ENCODE data around the gene CAMK1D. TPM values are rescaled to one million over a fixed set of nuclear protein-coding genes. Genes with fewer than 3 reads are reported as not detected.

CAMK1D gene
- total RNA-seq, 4 donors from 2014 or later, result 13.5 to 21.4 (median 15.7) TPM

DNA sequence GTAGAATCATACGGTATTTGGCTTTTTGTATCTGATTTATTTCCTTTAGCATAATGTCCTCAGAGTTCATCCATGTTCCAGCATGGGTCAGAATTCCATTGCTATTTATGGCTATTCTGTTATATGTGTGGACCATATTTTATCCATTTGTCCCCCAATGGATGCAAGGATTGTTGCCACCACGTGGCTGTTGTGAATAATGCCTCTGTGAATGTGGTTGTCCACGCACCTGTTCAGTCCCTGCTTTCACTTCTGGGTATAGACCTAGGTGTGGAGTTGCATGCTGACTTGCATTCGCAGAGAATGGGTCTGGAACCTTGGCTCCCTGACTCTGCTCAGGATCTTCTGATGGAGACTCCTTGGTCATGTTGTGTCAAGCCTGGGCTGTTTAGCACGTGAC is 199.9 kb downstream of the CAMK1D start:
- H3K27ac ChIP-seq, result no peak overlapping the region
- peaks cover 0 to 11% (median 0%) of the 10 kb centered on the region in 4 donors for H3K4me1 ChIP-seq
- WGBS, 2 donors (ENCODE audit: low coverage in 1 of 2), result 80 to 82% methylated on average over 3 to 5 of the region's 5 CpGs
- in situ Hi-C loops (cut with MboI; ENCODE audit: low pct_ligation_motif_present in 1 of 4, low pct_unique_long_range_greater_than_20kb in 1 of 4, low sequenced_read_pairs in 3 of 4) (no loop called here), intact Hi-C loops (cut with DNase I; ENCODE audit: low total_unique reads) (no loop called here)
- H3K9me3 ChIP-seq, result no peaks in the 10 kb centered on the region
- no peaks in the 10 kb centered on the region for H3K36me3 ChIP-seq
- TF ChIP-seq POLR2AphosphoS5 (IDR thresholded peaks at IDR 0.05), result no peak
- no peak for TF ChIP-seq POLR2A (IDR thresholded peaks at IDR 0.05)
- no peak overlapping the region for H3K4me3 ChIP-seq
- DNase-seq, result no peak
- no peaks in the 10 kb centered on the region for H3K27me3 ChIP-seq

DNA sequence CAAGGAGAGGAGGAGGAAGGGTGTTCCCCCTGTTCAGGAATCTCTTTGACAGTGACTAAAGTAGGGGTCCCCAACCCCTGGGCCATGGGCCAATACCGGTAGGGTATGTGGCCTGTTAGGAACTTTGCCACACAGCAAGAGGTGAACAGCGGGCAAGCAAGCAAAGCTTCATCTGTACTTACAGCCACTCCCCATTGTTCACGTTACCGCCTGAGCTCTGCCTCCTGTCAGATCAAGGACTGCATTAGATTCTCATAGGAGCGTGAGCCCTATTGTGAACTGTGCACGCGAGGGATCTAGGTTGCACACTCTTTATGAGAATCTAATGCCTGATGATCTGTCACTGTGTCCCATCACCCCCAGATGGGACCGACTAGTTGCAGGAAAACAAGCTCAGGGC is 201.6 kb downstream of the CAMK1D start:
- no peaks in the 10 kb centered on the region for H3K36me3 ChIP-seq
- peaks cover 0 to 11% (median 0%) of the 10 kb centered on the region in 4 donors for H3K4me1 ChIP-seq
- no peaks in the 10 kb centered on the region for H3K27me3 ChIP-seq
- no peak overlapping the region for H3K4me3 ChIP-seq
- WGBS, 2 donors (ENCODE audit: low coverage in 1 of 2), result 97% methylated on average over 8 of the region's 8 CpGs; no CpG with 5 or more reads in 1 of the 2 donors
- TF ChIP-seq POLR2AphosphoS5 (IDR thresholded peaks at IDR 0.05) (no peak), EP300 (IDR thresholded peaks at IDR 0.05; ENCODE audit: low read depth) (no peak), POLR2A (IDR thresholded peaks at IDR 0.05) (no peak)
- TF ChIP-seq, protein P1, sequence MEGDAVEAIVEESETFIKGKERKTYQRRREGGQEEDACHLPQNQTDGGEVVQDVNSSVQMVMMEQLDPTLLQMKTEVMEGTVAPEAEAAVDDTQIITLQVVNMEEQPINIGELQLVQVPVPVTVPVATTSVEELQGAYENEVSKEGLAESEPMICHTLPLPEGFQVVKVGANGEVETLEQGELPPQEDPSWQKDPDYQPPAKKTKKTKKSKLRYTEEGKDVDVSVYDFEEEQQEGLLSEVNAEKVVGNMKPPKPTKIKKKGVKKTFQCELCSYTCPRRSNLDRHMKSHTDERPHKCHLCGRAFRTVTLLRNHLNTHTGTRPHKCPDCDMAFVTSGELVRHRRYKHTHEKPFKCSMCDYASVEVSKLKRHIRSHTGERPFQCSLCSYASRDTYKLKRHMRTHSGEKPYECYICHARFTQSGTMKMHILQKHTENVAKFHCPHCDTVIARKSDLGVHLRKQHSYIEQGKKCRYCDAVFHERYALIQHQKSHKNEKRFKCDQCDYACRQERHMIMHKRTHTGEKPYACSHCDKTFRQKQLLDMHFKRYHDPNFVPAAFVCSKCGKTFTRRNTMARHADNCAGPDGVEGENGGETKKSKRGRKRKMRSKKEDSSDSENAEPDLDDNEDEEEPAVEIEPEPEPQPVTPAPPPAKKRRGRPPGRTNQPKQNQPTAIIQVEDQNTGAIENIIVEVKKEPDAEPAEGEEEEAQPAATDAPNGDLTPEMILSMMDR (IDR thresholded peaks at IDR 0.05), result no peak
- in situ Hi-C loops (cut with MboI; ENCODE audit: low pct_ligation_motif_present in 1 of 4, low pct_unique_long_range_greater_than_20kb in 1 of 4, low sequenced_read_pairs in 3 of 4), result no loop called here
- intact Hi-C loops (cut with DNase I; ENCODE audit: low total_unique reads), result no loop called here
- H3K9me3 ChIP-seq, result no peaks in the 10 kb centered on the region
- no peak overlapping the region for H3K27ac ChIP-seq
- DNase-seq, result no peak

DNA sequence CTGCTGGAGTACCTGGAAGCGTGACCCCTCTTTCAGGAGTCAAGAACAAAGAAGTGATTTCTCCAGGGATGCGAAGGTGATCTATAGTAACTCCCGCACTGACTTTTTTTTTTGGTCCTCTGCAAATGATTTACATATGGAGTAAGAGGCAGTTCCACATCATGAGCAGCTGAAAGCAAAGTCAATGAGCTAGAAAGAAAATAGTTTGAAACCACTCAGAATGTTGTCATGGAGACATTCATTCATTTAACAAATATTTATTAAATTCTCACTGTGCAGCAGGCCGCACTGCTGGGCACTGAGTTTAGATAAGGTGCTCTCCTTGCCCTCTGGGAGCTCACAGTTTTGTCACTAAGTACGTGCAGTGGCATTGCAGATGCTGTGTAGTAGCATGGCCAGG is 206.7 kb downstream of the CAMK1D start:
- DNase-seq, result no peak
- Histone ChIP-seq H3K4me3 (no peak overlapping the region), H3K27me3 (no peaks in the 10 kb centered on the region), H3K9me3 (no peaks in the 10 kb centered on the region), H3K4me1 (no peaks in the 10 kb centered on the region), H3K27ac (no peak overlapping the region), H3K36me3 (no peaks in the 10 kb centered on the region)
- in situ Hi-C loops (cut with MboI; ENCODE audit: low pct_ligation_motif_present in 1 of 4, low pct_unique_long_range_greater_than_20kb in 1 of 4, low sequenced_read_pairs in 3 of 4), result no loop called here
- intact Hi-C loops (cut with DNase I; ENCODE audit: low total_unique reads), result no loop called here
- no peak for TF ChIP-seq POLR2A (IDR thresholded peaks at IDR 0.05)
- TF ChIP-seq, protein P1 (IDR thresholded peaks at IDR 0.05), result no peak
- no peak for TF ChIP-seq EP300 (IDR thresholded peaks at IDR 0.05; ENCODE audit: low read depth)
- TF ChIP-seq POLR2AphosphoS5 (IDR thresholded peaks at IDR 0.05), result no peak
- WGBS, 2 donors (ENCODE audit: low coverage in 1 of 2), result 82 to 95% methylated on average over 3 to 5 of the region's 5 CpGs

GRCh38 chr10:12559578-12560178 is 210.3 kb downstream of the CAMK1D start:
- peaks cover 0 to 7% (median 0%) of the 10 kb centered on the region in 4 donors for H3K4me1 ChIP-seq
- H3K36me3 ChIP-seq, result no peaks in the 10 kb centered on the region
- TF ChIP-seq POLR2AphosphoS5 (IDR thresholded peaks at IDR 0.05) (no peak), EP300 (IDR thresholded peaks at IDR 0.05; ENCODE audit: low read depth) (no peak), POLR2A (IDR thresholded peaks at IDR 0.05) (no peak)
- TF ChIP-seq, protein P1 (IDR thresholded peaks at IDR 0.05), result no peak
- WGBS, 2 donors (ENCODE audit: low coverage in 1 of 2), result 76% methylated on average over 11 of the region's 11 CpGs; no CpG with 5 or more reads in 1 of the 2 donors
- intact Hi-C loops (cut with DNase I; ENCODE audit: low total_unique reads), result no loop called here
- no peak overlapping the region for H3K4me3 ChIP-seq
- no peaks in the 10 kb centered on the region for H3K27me3 ChIP-seq
- H3K9me3 ChIP-seq, result no peaks in the 10 kb centered on the region
- H3K27ac ChIP-seq, result no peak overlapping the region
- in situ Hi-C loops (cut with MboI; ENCODE audit: low pct_ligation_motif_present in 1 of 4, low pct_unique_long_range_greater_than_20kb in 1 of 4, low sequenced_read_pairs in 3 of 4), result no loop called here
- no peak for DNase-seq

- Histone ChIP-seq H3K4me3 (no peak overlapping the region), H3K27ac (no peak overlapping the region), H3K36me3 (no peaks in the 10 kb centered on the region), H3K27me3 (no peaks in the 10 kb centered on the region), H3K4me1 (peaks cover 0 to 7% (median 2%) of the 10 kb centered on the region in 4 donors), H3K9me3 (no peaks in the 10 kb centered on the region)
- no peak for DNase-seq
- TF ChIP-seq POLR2A (IDR thresholded peaks at IDR 0.05) (no peak), POLR2AphosphoS5 (IDR thresholded peaks at IDR 0.05) (no peak)
- TF ChIP-seq, protein P1 (IDR thresholded peaks at IDR 0.05), result no peak
- intact Hi-C loops (cut with DNase I; ENCODE audit: low total_unique reads) (no loop called here), in situ Hi-C loops (cut with MboI; ENCODE audit: low pct_ligation_motif_present in 1 of 4, low pct_unique_long_range_greater_than_20kb in 1 of 4, low sequenced_read_pairs in 3 of 4) (no loop called here)
- WGBS, 2 donors (ENCODE audit: low coverage in 1 of 2), result 93 to 96% methylated on average over 5 to 8 of the region's 8 CpGs
Measured at GRCh38 chr10:12561307-12561706, 212.0 kb downstream of the CAMK1D start.
